ENCODE results near the gene MKLN1. TPM values are rescaled to one million over a fixed set of nuclear protein-coding genes. Genes with fewer than 3 reads are reported as not detected.
A peak's percentile ranks its signal among the peaks of the same experiment; 100 is the strongest.

Gene MKLN1
- total RNA-seq, 1 donor from 2014 or later, result 32.9 TPM

GRCh38 chr7:131493581-131493980, 165.9 kb downstream of the MKLN1 start:
- H3K9ac ChIP-seq (ENCODE audit: low read depth in 1 of 3, low read length in 3 of 3), result no peak overlapping the region
- peaks cover 0 to 7% (median 2%) of the 10 kb centered on the region in 3 donors for H3K4me1 ChIP-seq (ENCODE audit: control insufficient read depth in 3 of 3, insufficient read depth in 3 of 3, low read length in 3 of 3)
- H3K4me3 ChIP-seq (ENCODE audit: low read length in 3 of 3), result no peak overlapping the region
- H3K36me3 ChIP-seq (ENCODE audit: control insufficient read depth in 3 of 3, insufficient read depth in 3 of 3, low read length in 3 of 3), result peaks cover 2 to 7% (median 2%) of the 10 kb centered on the region in 3 donors
- H3K27me3 ChIP-seq (ENCODE audit: control insufficient read depth in 3 of 3, insufficient read depth in 3 of 3, low read length in 3 of 3), result no peaks in the 10 kb centered on the region
- no peak overlapping the region for H3K27ac ChIP-seq (ENCODE audit: low read depth, low read length)
- H3K9me3 ChIP-seq (ENCODE audit: control insufficient read depth in 3 of 3, low read length in 3 of 3), result no peaks in the 10 kb centered on the region

GRCh38 chr7:131494182-131494581, 166.5 kb downstream of the MKLN1 start:
- H3K9ac ChIP-seq (ENCODE audit: low read depth in 1 of 3, low read length in 3 of 3), result no peak overlapping the region
- H3K36me3 ChIP-seq (ENCODE audit: control insufficient read depth in 3 of 3, insufficient read depth in 3 of 3, low read length in 3 of 3), result peaks cover 2 to 7% (median 2%) of the 10 kb centered on the region in 3 donors
- peaks cover 0 to 7% (median 2%) of the 10 kb centered on the region in 3 donors for H3K4me1 ChIP-seq (ENCODE audit: control insufficient read depth in 3 of 3, insufficient read depth in 3 of 3, low read length in 3 of 3)
- H3K27me3 ChIP-seq (ENCODE audit: control insufficient read depth in 3 of 3, insufficient read depth in 3 of 3, low read length in 3 of 3), result no peaks in the 10 kb centered on the region
- no peaks in the 10 kb centered on the region for H3K9me3 ChIP-seq (ENCODE audit: control insufficient read depth in 3 of 3, low read length in 3 of 3)
- H3K27ac ChIP-seq (ENCODE audit: low read depth, low read length), result no peak overlapping the region
- H3K4me3 ChIP-seq (ENCODE audit: low read length in 3 of 3), result no peak overlapping the region

GRCh38 chr7:131495669-131496498, 168.2 kb downstream of the MKLN1 start:
- H3K36me3 ChIP-seq (ENCODE audit: control insufficient read depth in 3 of 3, insufficient read depth in 3 of 3, low read length in 3 of 3), result peaks cover 2 to 4% (median 2%) of the 10 kb centered on the region in 3 donors

GRCh38 chr7:131497454-131497853, 169.8 kb downstream of the MKLN1 start:
- Histone ChIP-seq H3K4me1 (ENCODE audit: control insufficient read depth in 3 of 3, insufficient read depth in 3 of 3, low read length in 3 of 3) (peaks cover 7 to 12% (median 8%) of the 10 kb centered on the region in 3 donors), H3K27me3 (ENCODE audit: control insufficient read depth in 3 of 3, insufficient read depth in 3 of 3, low read length in 3 of 3) (no peaks in the 10 kb centered on the region), H3K4me3 (ENCODE audit: low read length in 3 of 3) (no peak overlapping the region), H3K27ac (ENCODE audit: low read depth, low read length) (no peak overlapping the region), H3K9ac (ENCODE audit: low read depth in 1 of 3, low read length in 3 of 3) (no peak overlapping the region), H3K9me3 (ENCODE audit: control insufficient read depth in 3 of 3, low read length in 3 of 3) (no peaks in the 10 kb centered on the region), H3K36me3 (ENCODE audit: control insufficient read depth in 3 of 3, insufficient read depth in 3 of 3, low read length in 3 of 3) (peaks cover 2 to 4% (median 2%) of the 10 kb centered on the region in 3 donors)

More at GRCh38 chr7:131495669-131496498, 168.2 kb downstream of the MKLN1 start:
- no peak overlapping the region for H3K4me3 ChIP-seq (ENCODE audit: low read length in 3 of 3)
- peaks cover 0 to 7% (median 2%) of the 10 kb centered on the region in 3 donors for H3K4me1 ChIP-seq (ENCODE audit: control insufficient read depth in 3 of 3, insufficient read depth in 3 of 3, low read length in 3 of 3)
- H3K9ac ChIP-seq (ENCODE audit: low read depth in 1 of 3, low read length in 3 of 3), result no peak overlapping the region
- no peaks in the 10 kb centered on the region for H3K27me3 ChIP-seq (ENCODE audit: control insufficient read depth in 3 of 3, insufficient read depth in 3 of 3, low read length in 3 of 3)
- H3K27ac ChIP-seq (ENCODE audit: low read depth, low read length), result no peak overlapping the region
- H3K9me3 ChIP-seq (ENCODE audit: control insufficient read depth in 3 of 3, low read length in 3 of 3), result no peaks in the 10 kb centered on the region

GRCh38 chr7:131498237-131498885, 170.7 kb downstream of the MKLN1 start:
- Histone ChIP-seq H3K36me3 (ENCODE audit: control insufficient read depth in 3 of 3, insufficient read depth in 3 of 3, low read length in 3 of 3) (peaks cover 2 to 4% (median 2%) of the 10 kb centered on the region in 3 donors), H3K9ac (ENCODE audit: low read depth in 1 of 3, low read length in 3 of 3) (no peak overlapping the region), H3K27ac (ENCODE audit: low read depth, low read length) (no peak overlapping the region), H3K27me3 (ENCODE audit: control insufficient read depth in 3 of 3, insufficient read depth in 3 of 3, low read length in 3 of 3) (no peaks in the 10 kb centered on the region), H3K9me3 (ENCODE audit: control insufficient read depth in 3 of 3, low read length in 3 of 3) (no peaks in the 10 kb centered on the region), H3K4me1 (ENCODE audit: control insufficient read depth in 3 of 3, insufficient read depth in 3 of 3, low read length in 3 of 3) (peaks cover 16 to 22% (median 17%) of the 10 kb centered on the region in 3 donors), H3K4me3 (ENCODE audit: low read length in 3 of 3) (no peak overlapping the region)

GRCh38 chr7:131499801-131500200, 172.1 kb downstream of the MKLN1 start:
- peaks cover 2 to 4% (median 2%) of the 10 kb centered on the region in 3 donors for H3K36me3 ChIP-seq (ENCODE audit: control insufficient read depth in 3 of 3, insufficient read depth in 3 of 3, low read length in 3 of 3)
- no peak overlapping the region for H3K27ac ChIP-seq (ENCODE audit: low read depth, low read length)
- H3K4me3 ChIP-seq (ENCODE audit: low read length in 3 of 3), result no peak overlapping the region
- peaks cover 22 to 26% (median 24%) of the 10 kb centered on the region in 3 donors for H3K4me1 ChIP-seq (ENCODE audit: control insufficient read depth in 3 of 3, insufficient read depth in 3 of 3, low read length in 3 of 3)
- no peaks in the 10 kb centered on the region for H3K27me3 ChIP-seq (ENCODE audit: control insufficient read depth in 3 of 3, insufficient read depth in 3 of 3, low read length in 3 of 3)
- H3K9ac ChIP-seq (ENCODE audit: low read depth in 1 of 3, low read length in 3 of 3), result no peak overlapping the region
- H3K9me3 ChIP-seq (ENCODE audit: control insufficient read depth in 3 of 3, low read length in 3 of 3), result no peaks in the 10 kb centered on the region

GRCh38 chr7:131500357-131500756, 172.7 kb downstream of the MKLN1 start:
- Histone ChIP-seq H3K27ac (ENCODE audit: low read depth, low read length) (no peak overlapping the region), H3K36me3 (ENCODE audit: control insufficient read depth in 3 of 3, insufficient read depth in 3 of 3, low read length in 3 of 3) (peaks cover 2 to 4% (median 2%) of the 10 kb centered on the region in 3 donors)

GRCh38 chr7:131501422-131501821, 173.7 kb downstream of the MKLN1 start:
- no peaks in the 10 kb centered on the region for H3K27me3 ChIP-seq (ENCODE audit: control insufficient read depth in 3 of 3, insufficient read depth in 3 of 3, low read length in 3 of 3)
- peaks cover 2 to 4% (median 2%) of the 10 kb centered on the region in 3 donors for H3K36me3 ChIP-seq (ENCODE audit: control insufficient read depth in 3 of 3, insufficient read depth in 3 of 3, low read length in 3 of 3)
- no peak overlapping the region for H3K9ac ChIP-seq (ENCODE audit: low read depth in 1 of 3, low read length in 3 of 3)
- no peak overlapping the region for H3K4me3 ChIP-seq (ENCODE audit: low read length in 3 of 3)
- H3K9me3 ChIP-seq (ENCODE audit: control insufficient read depth in 3 of 3, low read length in 3 of 3), result no peaks in the 10 kb centered on the region
- peaks cover 22 to 26% (median 24%) of the 10 kb centered on the region in 3 donors for H3K4me1 ChIP-seq (ENCODE audit: control insufficient read depth in 3 of 3, insufficient read depth in 3 of 3, low read length in 3 of 3)
- no peak overlapping the region for H3K27ac ChIP-seq (ENCODE audit: low read depth, low read length)

More at GRCh38 chr7:131500357-131500756, 172.7 kb downstream of the MKLN1 start:
- H3K4me3 ChIP-seq (ENCODE audit: low read length in 3 of 3), result no peak overlapping the region
- H3K4me1 ChIP-seq (ENCODE audit: control insufficient read depth in 3 of 3, insufficient read depth in 3 of 3, low read length in 3 of 3), result peaks cover 22 to 26% (median 24%) of the 10 kb centered on the region in 3 donors
- no peaks in the 10 kb centered on the region for H3K27me3 ChIP-seq (ENCODE audit: control insufficient read depth in 3 of 3, insufficient read depth in 3 of 3, low read length in 3 of 3)
- H3K9ac ChIP-seq (ENCODE audit: low read depth in 1 of 3, low read length in 3 of 3), result no peak overlapping the region
- H3K9me3 ChIP-seq (ENCODE audit: control insufficient read depth in 3 of 3, low read length in 3 of 3), result no peaks in the 10 kb centered on the region

GRCh38 chr7:131501930-131502685, 174.4 kb downstream of the MKLN1 start:
- Histone ChIP-seq H3K27ac (ENCODE audit: low read depth, low read length) (peak overlapping the region; percentile 37), H3K9me3 (ENCODE audit: control insufficient read depth in 3 of 3, low read length in 3 of 3) (no peaks in the 10 kb centered on the region), H3K4me1 (ENCODE audit: control insufficient read depth in 3 of 3, insufficient read depth in 3 of 3, low read length in 3 of 3) (peaks cover 20 to 26% (median 22%) of the 10 kb centered on the region in 3 donors), H3K36me3 (ENCODE audit: control insufficient read depth in 3 of 3, insufficient read depth in 3 of 3, low read length in 3 of 3) (peaks cover 0 to 3% (median 2%) of the 10 kb centered on the region in 3 donors), H3K27me3 (ENCODE audit: control insufficient read depth in 3 of 3, insufficient read depth in 3 of 3, low read length in 3 of 3) (no peaks in the 10 kb centered on the region), H3K4me3 (ENCODE audit: low read length in 3 of 3) (no peak overlapping the region), H3K9ac (ENCODE audit: low read depth in 1 of 3, low read length in 3 of 3) (no peak overlapping the region)

All from skeletal muscle tissue (tissue), 4 donors.